Right lobe of liver (tissue), 4 donors: ENCODE data around the gene SLC16A12.

Experiments
- CTCF ChIP-seq, 4 donors: fragments of 200-600 bp in 3 of 4; fragments of 450-650 bp in 1 of 4; IDR thresholded peaks; one replicate each; pipeline versions ENCODE4 v1.5.1 to v1.8.0; 2016 to 2022; ENCODE audit warnings: antibody characterized with exemption in 4 of 4, mild to moderate bottlenecking in 2 of 4
- POLR2A ChIP-seq: fragments of 450-650 bp; IDR thresholded peaks from one replicate; pipeline ENCODE4 v1.6.1; 2017; ENCODE audit warnings: antibody characterized with exemption, mild to moderate bottlenecking
- donor health status: DM: no; HTN: no; CAD: no.
- donor health status: DM: no; HTN: no; CAD: no.
- donor health status: DM: no; HTN: yes; CAD: no.

DNA sequence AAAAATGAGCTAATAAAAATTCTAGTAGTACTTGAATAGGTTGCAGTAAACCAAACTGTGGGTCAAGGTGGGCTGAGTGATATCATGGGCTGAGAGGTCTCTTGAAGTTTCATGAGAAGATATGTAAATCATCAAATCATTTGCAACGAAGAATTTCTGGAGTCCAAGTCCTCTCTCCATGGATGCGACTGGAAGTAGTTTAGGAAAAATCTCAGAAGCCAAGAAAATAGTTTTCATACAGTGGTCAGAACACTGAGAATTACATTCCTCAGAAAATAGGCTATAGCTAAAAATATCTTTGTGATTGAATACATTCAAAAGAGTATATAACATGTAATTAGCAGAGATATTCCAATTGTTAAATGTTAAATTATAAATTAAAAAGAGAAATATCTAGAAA lies 146.6 kb downstream of the SLC16A12 start:
- TF ChIP-seq CTCF (IDR thresholded peaks at IDR 0.05): no peak
- TF ChIP-seq POLR2A: no peak
